Measurements from ENCODE around the gene CNPY1.
"Not testable (repeated sequence)": the region's sequence is repeated elsewhere in the genome, so short reads cannot be mapped to it uniquely, and the experiment has no call there.

The CNPY1 gene
- long read RNA-seq, donor 1, result 0 reads
- long read RNA-seq, donor 2, result 0 reads
- long read RNA-seq, donor 3, result 0 reads
- long read RNA-seq, donor 4, result 0 reads
- long read RNA-seq, donor 5, result 0 reads
- long read RNA-seq, donor 6, result 0 reads
- long read RNA-seq, donor 7, result 0 reads
- long read RNA-seq, donor 8, result 0 reads

DNA sequence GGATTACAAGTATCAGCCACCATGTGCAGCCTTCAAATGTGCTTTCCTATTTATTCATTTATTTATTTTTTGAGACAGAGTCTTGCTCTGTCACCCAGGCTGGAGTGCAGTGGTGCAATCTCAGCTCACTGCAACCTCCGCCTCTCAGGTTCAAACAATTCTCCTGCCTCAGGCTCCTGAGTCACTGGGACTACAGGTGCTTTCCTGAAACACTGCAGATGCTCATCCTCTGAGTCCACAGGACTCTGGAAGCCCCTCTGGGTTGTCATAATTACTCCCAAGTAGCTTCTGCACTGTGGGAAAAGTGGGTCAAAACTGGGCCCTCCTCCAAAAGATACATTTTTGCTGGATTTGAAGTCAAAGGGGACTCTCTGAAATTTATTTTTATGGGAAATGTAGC is at the start of gene CNPY1:
TSS of gene CNPY1 (minus strand) at position 111 of the 400 bp plus-strand sequence. CDS start 630 bp downstream, outside the sequence.
- not testable (repeated sequence) for DNase-seq

DNA sequence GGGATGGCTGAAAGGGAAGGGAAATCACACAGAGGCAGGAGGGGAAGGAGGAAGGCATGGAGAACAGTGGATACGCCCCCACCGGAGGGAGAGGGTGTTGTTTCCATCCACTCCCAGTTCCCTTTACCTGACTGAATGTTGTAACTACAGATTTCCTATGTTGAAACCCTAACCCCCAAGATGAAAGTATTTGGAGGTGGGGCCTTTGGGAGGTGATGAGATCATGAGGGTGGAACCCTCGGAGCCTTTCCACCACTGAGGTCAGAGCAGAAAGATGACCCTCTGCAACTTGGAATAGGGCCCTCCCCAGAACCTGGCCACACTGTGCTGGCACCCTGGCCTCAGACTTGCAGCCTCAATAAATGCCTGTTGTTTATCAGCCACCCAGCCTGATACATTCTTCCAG is 48.6 kb upstream of the CNPY1 start:
- no peak for DNase-seq

DNA sequence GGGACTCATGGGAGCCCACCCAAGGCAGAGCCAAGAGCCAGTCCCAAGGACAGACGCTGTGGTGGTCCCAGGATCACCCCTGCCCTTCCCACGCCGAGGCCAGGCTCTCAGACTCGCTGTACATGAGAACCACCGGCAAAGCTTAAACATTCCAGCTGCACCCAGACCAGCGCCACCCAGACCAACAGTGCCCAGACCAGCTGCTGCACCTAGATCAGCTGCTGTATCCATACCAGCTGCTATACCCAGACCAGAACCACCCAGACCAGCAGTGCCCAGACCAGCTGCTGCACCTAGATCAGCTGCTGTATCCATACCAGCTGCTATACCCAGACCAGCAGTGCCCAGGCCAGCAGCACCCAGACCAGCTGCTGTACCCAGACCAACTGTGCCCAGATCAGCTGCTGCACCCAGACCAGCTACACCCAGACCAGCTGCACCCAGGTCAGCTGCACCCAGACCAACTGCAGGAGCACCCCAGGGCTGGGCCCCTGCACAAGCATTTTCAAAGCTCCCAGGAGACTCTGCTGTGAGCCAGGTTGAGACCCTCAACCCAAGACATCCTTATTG is 47.9 kb upstream of the CNPY1 start:
- no peak for DNase-seq

- no peak for DNase-seq
Observed at GRCh38 chr7:155593461-155594162, 47.3 kb upstream of the CNPY1 start.

- DNase-seq, result no peak
Observed at GRCh38 chr7:155591055-155591775, 44.9 kb upstream of the CNPY1 start.

DNA sequence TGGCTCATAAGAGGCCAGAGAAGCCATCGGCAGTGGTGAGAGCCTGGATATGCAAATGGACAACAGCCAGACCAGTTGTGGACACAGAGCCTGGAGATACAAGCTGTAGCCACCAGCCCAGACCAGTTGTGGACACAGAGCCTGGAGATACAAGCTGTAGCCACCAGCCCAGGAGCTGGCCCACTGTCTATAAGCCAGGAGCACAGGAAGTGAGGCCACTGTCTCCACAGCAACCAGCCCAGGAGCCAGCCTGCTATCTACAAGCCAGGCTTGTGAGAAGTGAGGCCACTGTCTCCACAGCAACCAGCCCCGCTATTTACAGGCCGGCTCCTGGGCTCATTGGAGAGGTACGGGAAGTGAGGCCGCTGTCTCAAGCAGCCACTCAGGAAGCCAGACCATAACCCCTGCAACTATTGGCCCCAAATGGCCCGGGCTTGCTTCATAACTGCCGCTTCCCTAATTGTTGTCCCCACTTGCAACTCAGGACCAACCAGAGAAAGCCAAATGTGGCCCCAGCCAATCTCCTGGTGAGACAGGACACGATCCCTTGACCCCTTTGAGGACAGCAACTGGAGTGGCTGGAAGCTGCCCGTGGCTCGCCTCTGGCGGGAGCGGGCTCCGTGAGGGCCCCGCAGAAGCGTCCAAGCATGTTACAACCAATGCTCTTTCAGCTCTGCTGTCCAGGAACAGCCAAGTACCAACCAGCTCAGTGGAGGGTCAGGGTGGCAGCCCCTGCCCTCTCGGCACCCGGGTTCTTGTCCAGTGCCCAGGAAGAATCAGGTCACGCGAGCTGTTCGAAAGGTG is 44.1 kb upstream of the CNPY1 start:
- DNase-seq, result no peak

- DNase-seq, result no peak
Observed at GRCh38 chr7:155589001-155589980, 42.9 kb upstream of the CNPY1 start.

GRCh38 chr7:155588468-155588998 is 42.2 kb upstream of the CNPY1 start:
- no peak for DNase-seq

DNA sequence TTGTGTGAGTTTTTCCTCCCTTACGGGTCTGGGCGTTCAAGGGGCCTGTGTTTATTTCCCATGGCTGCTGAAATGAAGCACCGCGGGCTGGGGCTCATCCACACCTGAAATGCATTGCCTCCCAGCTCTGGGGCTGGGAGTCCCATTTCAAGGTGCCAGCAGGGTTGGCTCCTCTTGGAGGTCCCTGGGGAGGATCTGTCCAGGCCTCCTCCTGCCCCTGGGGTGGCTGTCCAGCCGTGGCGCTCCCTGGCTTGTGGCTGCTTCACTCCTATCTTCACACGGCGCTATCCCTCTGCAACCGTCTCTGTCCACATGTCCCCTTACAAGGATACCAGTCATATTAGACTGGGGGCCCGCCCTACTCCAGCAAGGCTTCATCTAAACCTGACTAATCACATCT is 41.1 kb upstream of the CNPY1 start:
- no peak for DNase-seq

GRCh38 chr7:155586843-155587440 is 40.6 kb upstream of the CNPY1 start:
- DNase-seq, result no peak

- no peak for DNase-seq
Observed at GRCh38 chr7:155585951-155586350, 39.6 kb upstream of the CNPY1 start.

GRCh38 chr7:155585532-155585895 is 39.2 kb upstream of the CNPY1 start:
- DNase-seq, result no peak

DNA sequence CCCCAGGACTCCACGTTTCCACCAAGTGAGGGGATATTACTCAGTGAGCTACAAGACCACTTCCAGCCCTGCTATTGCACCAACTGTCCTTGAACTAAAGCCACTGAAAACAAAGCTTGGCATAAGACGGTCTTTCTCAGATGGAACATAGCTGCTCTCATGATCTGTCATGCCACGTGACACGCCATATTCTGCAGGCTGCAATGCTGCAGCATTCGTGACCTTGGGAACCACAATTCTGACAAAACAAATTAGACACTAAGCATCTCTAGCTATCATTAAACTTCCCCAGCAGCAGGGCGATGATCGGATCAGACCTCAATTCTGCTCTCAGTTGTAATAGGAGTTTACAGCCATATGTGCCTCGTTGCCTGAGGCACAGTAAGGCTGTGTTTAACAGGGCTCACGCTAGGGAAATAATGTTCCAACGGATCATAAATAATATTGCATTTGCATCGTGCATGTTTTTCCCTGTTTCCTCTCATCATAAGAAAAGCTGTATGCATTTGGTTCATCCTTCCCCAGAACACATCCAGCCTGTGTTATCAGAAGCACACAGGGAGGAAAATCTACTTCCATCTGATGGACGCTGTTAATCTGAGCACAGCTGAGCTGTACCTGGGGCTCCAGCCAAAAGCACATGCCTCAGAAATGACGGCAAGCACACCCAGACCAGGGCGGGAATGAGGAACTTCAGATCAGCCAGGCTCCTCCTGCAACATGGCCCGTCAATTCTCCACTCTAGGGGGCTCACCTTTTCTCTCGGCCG is 38.6 kb upstream of the CNPY1 start:
- no peak for DNase-seq

GRCh38 chr7:155584261-155584660 is 37.9 kb upstream of the CNPY1 start:
- DNase-seq, result no peak

DNA sequence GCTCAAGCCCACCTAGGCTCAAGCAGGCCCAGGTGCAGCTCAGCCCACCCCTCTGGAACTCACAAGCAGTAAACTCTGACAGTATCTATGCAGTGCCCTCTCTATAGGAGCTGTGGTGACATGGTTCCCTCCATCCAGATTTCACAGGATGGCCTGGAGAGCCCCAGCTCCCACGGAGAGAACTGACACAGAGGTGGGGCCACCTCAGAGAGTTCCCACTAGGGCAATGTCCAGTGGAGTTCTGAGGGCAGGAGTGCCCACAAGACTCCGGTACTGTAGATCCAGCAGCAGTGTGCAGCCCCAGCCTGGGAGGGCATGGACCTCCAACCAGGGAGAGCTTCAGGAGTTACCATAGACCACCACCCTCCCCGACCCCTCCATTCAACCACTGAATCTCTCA is 37.3 kb upstream of the CNPY1 start:
- no peak for DNase-seq

DNA sequence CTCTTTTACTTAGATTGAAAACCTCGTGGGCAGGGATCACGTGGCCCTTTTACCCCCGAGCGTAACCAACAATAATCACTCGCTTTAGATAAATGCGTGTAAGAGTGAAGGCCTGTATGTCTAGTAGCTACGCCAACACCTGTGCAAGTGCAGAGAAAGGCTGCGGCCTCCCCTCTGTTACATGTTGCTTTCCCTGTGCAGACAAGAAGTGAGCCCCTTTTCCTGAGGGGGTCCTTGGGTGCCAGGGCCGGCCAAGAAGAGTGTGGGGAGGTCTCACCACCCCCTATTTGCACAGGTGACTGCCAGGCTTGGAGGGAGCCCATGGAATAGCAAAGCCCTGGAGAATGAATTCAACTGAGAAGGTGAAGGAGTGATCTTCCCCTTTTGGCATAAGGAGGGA is 35.6 kb upstream of the CNPY1 start:
- no peak for DNase-seq

- DNase-seq, result no peak
Observed at GRCh38 chr7:155581107-155581830, 34.9 kb upstream of the CNPY1 start.

DNA sequence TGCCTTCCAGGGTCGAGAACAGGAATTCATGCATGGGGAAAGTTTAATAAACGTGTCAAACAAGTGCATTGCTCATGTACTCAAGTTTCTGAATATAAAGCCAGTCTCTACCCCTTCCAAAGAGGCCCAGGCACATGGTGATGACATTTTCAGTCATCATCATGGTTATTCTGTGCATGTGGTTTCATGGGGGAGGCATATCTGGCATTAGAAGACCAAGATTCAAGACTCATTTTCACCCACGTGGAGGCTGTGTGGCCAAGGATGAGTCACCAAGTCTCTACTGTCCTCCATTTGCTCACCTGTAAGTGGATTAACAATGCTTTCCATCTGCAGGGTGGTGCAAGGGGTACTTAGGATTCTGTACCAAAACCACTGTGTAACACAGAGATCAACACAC is 34.0 kb upstream of the CNPY1 start:
- no peak for DNase-seq

DNA sequence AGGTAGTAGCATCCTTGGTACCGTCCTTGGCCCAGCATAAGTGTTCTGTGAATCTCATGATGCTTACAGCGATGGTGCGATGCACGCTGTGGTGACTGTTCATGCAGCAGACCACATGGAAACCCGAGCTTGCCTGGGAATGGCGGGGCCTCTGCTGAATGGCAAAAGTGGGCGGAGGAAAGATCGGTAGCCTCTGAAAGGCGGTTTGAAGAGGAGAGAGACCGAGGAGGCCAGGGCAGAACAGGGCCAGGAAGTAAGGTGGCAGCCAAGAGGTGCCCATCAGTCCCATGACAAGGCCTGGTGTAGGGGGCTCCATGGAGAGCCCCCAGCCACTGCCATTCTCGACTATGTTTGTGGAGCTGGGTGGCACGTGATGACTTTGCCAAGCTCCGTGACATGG is 33.2 kb upstream of the CNPY1 start:
- DNase-seq, result no peak
